ENCODE measurements around the gene HCN3. TPM values are rescaled to one million over a fixed set of nuclear protein-coding genes. Genes with fewer than 3 reads are reported as not detected.

The HCN3 gene
- total and polyA plus RNA-seq, 2 donors from 2014 or later: 3.3 to 4.5 TPM

DNA sequence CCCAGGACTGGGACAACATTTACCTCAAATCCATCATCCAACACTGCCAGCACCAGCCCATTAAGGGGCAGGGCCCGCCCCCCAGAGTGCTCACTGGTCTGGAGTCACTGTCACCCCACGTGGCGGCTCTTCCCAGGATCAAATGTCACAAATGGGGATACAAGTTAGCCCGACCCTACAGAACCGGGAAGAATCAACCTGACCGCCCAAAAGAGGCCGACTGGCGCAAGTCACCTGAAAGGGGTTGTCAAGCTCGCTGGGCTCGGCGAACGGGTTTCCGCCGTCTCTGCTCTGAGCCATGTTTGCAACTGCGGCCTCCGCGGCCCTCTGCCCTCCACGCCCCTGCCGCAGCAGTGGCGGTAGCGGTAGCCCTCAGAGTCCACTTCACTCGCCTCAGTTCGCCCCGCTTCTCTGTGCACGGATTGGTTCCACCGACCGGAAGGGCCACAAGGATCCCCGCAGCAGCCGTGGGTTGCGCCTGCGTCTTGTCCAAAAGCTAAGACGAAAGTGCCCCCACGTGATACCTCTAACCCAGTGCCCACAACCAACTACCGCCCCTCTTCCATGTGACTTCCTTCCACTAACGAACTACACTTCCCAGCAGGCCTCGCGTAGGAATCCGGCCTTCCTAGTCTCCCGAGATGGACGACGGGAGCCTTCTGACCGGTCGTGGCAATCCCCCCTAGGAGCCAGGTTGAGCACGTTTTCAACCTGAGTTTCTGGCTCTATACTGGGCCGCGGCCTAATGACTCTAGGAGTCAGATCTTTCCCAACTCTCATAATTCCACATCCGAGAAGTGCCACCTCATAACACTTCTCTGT lies 15.2 kb upstream of the HCN3 start, which contains the start of gene SCAMP3:
Gene SCAMP3 (minus strand): TSS at position 509 of the 822 bp plus-strand sequence. CDS start 209 bp downstream, at position 300.
- peaks cover 0 to 15% (median 10%) of the 10 kb centered on the region in 3 donors for H3K4me1 ChIP-seq (ENCODE audit: control insufficient read depth in 2 of 3, insufficient read depth in 2 of 3, low read depth in 1 of 3, low read length in 3 of 3)
- peaks cover 2 to 38% (median 24%) of the 10 kb centered on the region in 3 donors for H3K36me3 ChIP-seq (ENCODE audit: control insufficient read depth in 2 of 3, insufficient read depth in 3 of 3, low read length in 3 of 3)
- FAIRE-seq (peak; percentile 15), DNase-seq (peak; percentile 96 to 99 (median 97))
- H3K9me3 ChIP-seq (ENCODE audit: control insufficient read depth in 2 of 3, insufficient read depth in 1 of 3, low read length in 3 of 3): no peaks in the 10 kb centered on the region
- peak within 1 kb of the TSS; percentile 62 to 96 (median 86) for H3K9ac ChIP-seq (ENCODE audit: low read length in 3 of 3)
- H3K27me3 ChIP-seq (ENCODE audit: control insufficient read depth, insufficient read depth, low read length): no peaks in the 10 kb centered on the region
- H3K27ac ChIP-seq (ENCODE audit: low read depth in 2 of 2, low read length in 2 of 2): peak within 1 kb of the TSS; percentile 44 to 66
- peak within 1 kb of the TSS; percentile 84 to 99 (median 92) for H3K4me3 ChIP-seq (ENCODE audit: low read length in 3 of 3)
- intact Hi-C loops (cut with DNase I): no loop called here
- TF ChIP-seq, protein P1, sequence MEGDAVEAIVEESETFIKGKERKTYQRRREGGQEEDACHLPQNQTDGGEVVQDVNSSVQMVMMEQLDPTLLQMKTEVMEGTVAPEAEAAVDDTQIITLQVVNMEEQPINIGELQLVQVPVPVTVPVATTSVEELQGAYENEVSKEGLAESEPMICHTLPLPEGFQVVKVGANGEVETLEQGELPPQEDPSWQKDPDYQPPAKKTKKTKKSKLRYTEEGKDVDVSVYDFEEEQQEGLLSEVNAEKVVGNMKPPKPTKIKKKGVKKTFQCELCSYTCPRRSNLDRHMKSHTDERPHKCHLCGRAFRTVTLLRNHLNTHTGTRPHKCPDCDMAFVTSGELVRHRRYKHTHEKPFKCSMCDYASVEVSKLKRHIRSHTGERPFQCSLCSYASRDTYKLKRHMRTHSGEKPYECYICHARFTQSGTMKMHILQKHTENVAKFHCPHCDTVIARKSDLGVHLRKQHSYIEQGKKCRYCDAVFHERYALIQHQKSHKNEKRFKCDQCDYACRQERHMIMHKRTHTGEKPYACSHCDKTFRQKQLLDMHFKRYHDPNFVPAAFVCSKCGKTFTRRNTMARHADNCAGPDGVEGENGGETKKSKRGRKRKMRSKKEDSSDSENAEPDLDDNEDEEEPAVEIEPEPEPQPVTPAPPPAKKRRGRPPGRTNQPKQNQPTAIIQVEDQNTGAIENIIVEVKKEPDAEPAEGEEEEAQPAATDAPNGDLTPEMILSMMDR (IDR thresholded peaks at IDR 0.05; ENCODE audit: borderline replicate concordance, extremely low read depth, insufficient read depth): no peak

DNA sequence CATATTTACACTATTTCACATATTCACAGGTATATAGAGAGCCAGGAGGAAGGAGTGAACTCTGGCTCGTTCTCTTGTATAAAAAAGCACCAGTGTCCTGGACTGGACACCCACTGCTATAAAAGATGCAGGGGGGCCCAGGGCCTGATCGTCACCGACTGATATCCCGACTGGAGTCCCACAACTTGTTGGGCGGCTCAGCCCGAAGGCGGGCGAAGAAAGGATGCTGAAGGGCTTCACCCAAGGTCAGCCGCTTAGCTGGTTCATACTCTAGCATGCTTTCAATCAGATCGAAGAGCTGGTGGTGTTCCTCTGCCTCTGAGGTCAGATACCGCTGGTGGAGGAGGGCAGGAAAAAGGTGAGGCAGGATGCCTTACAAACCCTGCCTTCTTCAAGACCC lies 14.2 kb upstream of the HCN3 start:
- peaks cover 0 to 15% (median 10%) of the 10 kb centered on the region in 3 donors for H3K4me1 ChIP-seq (ENCODE audit: control insufficient read depth in 2 of 3, insufficient read depth in 2 of 3, low read depth in 1 of 3, low read length in 3 of 3)
- DNase-seq: peak in 1 of 5 donors; percentile 46
- FAIRE-seq: no peak
- TF ChIP-seq, protein P1 (IDR thresholded peaks at IDR 0.05; ENCODE audit: borderline replicate concordance, extremely low read depth, insufficient read depth): no peak
- peaks cover 4 to 48% (median 24%) of the 10 kb centered on the region in 3 donors for H3K36me3 ChIP-seq (ENCODE audit: control insufficient read depth in 2 of 3, insufficient read depth in 3 of 3, low read length in 3 of 3)
- intact Hi-C loops (cut with DNase I): no loop called here
- H3K9me3 ChIP-seq (ENCODE audit: control insufficient read depth in 2 of 3, insufficient read depth in 1 of 3, low read length in 3 of 3): no peaks in the 10 kb centered on the region
- H3K9ac ChIP-seq (ENCODE audit: low read length in 3 of 3): no peak overlapping the region
- no peaks in the 10 kb centered on the region for H3K27me3 ChIP-seq (ENCODE audit: control insufficient read depth, insufficient read depth, low read length)
- H3K4me3 ChIP-seq (ENCODE audit: low read length in 3 of 3): no peak overlapping the region
- no peak overlapping the region for H3K27ac ChIP-seq (ENCODE audit: low read depth in 2 of 2, low read length in 2 of 2)

DNA sequence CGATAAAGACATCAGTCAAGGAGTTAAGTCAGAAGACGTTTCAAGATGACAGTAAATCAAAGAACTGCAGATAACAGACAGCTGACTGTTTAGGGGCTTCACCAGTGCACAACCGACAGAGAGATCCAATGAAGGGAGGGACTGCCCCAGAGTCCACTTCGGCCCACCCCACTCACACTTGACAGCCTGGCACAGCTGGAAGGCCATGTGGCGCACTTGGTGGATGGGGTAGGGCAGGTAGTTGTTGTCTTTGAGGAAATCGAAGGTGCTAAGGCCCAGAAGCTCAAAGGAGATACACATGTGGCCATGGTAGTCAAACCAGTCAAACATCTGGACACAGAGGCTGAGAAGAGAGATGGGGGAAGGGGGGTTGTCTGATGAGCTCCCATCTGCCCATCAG lies 10.7 kb upstream of the HCN3 start:
- no peak overlapping the region for H3K27ac ChIP-seq (ENCODE audit: low read depth in 2 of 2, low read length in 2 of 2)
- TF ChIP-seq, protein P1 (IDR thresholded peaks at IDR 0.05; ENCODE audit: borderline replicate concordance, extremely low read depth, insufficient read depth): no peak
- DNase-seq (peak in 1 of 5 donors; percentile 46), FAIRE-seq (no peak)
- H3K9ac ChIP-seq (ENCODE audit: low read length in 3 of 3): no peak overlapping the region
- intact Hi-C loops (cut with DNase I): no loop called here
- H3K36me3 ChIP-seq (ENCODE audit: control insufficient read depth in 2 of 3, insufficient read depth in 3 of 3, low read length in 3 of 3): peaks cover 8 to 68% (median 47%) of the 10 kb centered on the region in 3 donors
- H3K4me3 ChIP-seq (ENCODE audit: low read length in 3 of 3): no peak overlapping the region
- peaks cover 0 to 6% (median 3%) of the 10 kb centered on the region in 3 donors for H3K4me1 ChIP-seq (ENCODE audit: control insufficient read depth in 2 of 3, insufficient read depth in 2 of 3, low read depth in 1 of 3, low read length in 3 of 3)
- H3K27me3 ChIP-seq (ENCODE audit: control insufficient read depth, insufficient read depth, low read length): no peaks in the 10 kb centered on the region
- no peaks in the 10 kb centered on the region for H3K9me3 ChIP-seq (ENCODE audit: control insufficient read depth in 2 of 3, insufficient read depth in 1 of 3, low read length in 3 of 3)
